Liver (tissue), 3 donors: ENCODE results near the gene KLK13.

ENCODE experiments used
- FOXA1 ChIP-seq: IDR thresholded peaks from 2 replicates; pipeline ENCODE4 v1.6.1; 2016; ENCODE audit warnings: antibody characterized with exemption
- HNF4A ChIP-seq, 2 donors: conservative IDR thresholded peaks; 2 replicates each; pipeline ENCODE4 v1.6.1; 2016; ENCODE audit warnings: antibody characterized with exemption in 2 of 2, mild to moderate bottlenecking in 2 of 2
- JUND ChIP-seq, 2 donors: IDR thresholded peaks; 2 replicates each; pipeline ENCODE4 v1.6.1; 2016; ENCODE audit warnings: antibody characterized with exemption in 2 of 2
- SP1 ChIP-seq: IDR thresholded peaks from 2 replicates; pipeline ENCODE4 v1.6.1; 2018; ENCODE audit warnings: antibody characterized with exemption, mild to moderate bottlenecking
- TAF1 ChIP-seq: conservative IDR thresholded peaks from 2 replicates; pipeline ENCODE4 v1.6.1; 2016; ENCODE audit warnings: antibody characterized with exemption, mild to moderate bottlenecking
- YY1 ChIP-seq: IDR thresholded peaks from 2 replicates; pipeline ENCODE4 v1.6.1; 2016; ENCODE audit warnings: antibody characterized with exemption, mild to moderate bottlenecking
- TF ChIP-seq, protein P1 (sequence below): fragments of 150-350 bp; IDR thresholded peaks from 2 replicates; pipeline ENCODE4 v1.5.1; 2017; ENCODE audit warnings: improper control_type of control experiment, low read depth, low read length; ENCODE audit not compliant: missing input control
- TF ChIP-seq, protein P2 (sequence below): IDR thresholded peaks from 2 replicates; pipeline ENCODE4 v1.6.1; 2016; ENCODE audit warnings: antibody characterized with exemption
- TF ChIP-seq, protein P3 (sequence below): IDR thresholded peaks from 2 replicates; pipeline ENCODE4 v1.6.1; 2016; ENCODE audit warnings: antibody characterized with exemption, mild to moderate bottlenecking
- TF ChIP-seq, protein P4 (sequence below): IDR thresholded peaks from 2 replicates; pipeline ENCODE4 v1.6.1; 2016; ENCODE audit warnings: antibody characterized with exemption
- donor health status: healthy.
- donor health status: healthy.

DNA sequence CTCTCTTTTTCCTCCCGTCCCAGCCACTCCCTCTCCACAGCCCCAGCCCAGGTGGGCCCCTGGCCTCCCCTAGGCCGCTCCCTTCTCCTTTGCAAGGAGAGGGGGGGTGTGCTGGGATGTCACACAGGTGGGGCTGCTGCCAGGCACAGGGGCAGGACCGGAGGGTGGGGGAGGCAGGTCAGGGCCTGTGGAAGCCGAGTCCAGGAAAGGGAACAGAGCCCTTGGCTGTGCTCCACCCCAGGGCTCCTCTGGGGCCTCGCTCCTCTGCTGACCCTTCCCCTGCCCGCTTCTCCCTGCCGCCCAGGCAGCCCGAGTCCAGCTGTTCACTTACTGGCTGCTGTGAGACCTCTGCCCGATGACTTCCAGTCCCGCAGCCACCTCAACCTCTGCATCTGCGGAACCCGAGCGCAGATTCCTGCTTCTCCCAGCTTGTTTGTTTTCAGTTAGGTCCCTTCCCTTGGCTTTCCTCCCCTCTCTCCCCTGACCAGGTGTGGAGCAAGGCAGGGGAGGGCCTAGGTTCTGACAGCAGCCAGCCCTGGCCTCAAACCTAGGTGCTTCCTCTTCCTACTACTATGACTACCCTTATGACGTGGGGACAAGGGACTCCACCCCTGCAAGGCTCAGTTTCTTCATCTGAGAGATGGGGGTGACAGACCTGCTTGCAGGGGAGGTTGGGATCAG is 37.6 kb downstream of the KLK13 start:
- TF ChIP-seq, protein P1, sequence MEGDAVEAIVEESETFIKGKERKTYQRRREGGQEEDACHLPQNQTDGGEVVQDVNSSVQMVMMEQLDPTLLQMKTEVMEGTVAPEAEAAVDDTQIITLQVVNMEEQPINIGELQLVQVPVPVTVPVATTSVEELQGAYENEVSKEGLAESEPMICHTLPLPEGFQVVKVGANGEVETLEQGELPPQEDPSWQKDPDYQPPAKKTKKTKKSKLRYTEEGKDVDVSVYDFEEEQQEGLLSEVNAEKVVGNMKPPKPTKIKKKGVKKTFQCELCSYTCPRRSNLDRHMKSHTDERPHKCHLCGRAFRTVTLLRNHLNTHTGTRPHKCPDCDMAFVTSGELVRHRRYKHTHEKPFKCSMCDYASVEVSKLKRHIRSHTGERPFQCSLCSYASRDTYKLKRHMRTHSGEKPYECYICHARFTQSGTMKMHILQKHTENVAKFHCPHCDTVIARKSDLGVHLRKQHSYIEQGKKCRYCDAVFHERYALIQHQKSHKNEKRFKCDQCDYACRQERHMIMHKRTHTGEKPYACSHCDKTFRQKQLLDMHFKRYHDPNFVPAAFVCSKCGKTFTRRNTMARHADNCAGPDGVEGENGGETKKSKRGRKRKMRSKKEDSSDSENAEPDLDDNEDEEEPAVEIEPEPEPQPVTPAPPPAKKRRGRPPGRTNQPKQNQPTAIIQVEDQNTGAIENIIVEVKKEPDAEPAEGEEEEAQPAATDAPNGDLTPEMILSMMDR = no peak
- no peak for TF ChIP-seq HNF4A (conservative IDR thresholded peaks at IDR 0.05)
- TF ChIP-seq TAF1 = no peak
- TF ChIP-seq, protein P2, sequence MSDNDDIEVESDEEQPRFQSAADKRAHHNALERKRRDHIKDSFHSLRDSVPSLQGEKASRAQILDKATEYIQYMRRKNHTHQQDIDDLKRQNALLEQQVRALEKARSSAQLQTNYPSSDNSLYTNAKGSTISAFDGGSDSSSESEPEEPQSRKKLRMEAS = no peak
- TF ChIP-seq YY1 = no peak
- TF ChIP-seq, protein P3, sequence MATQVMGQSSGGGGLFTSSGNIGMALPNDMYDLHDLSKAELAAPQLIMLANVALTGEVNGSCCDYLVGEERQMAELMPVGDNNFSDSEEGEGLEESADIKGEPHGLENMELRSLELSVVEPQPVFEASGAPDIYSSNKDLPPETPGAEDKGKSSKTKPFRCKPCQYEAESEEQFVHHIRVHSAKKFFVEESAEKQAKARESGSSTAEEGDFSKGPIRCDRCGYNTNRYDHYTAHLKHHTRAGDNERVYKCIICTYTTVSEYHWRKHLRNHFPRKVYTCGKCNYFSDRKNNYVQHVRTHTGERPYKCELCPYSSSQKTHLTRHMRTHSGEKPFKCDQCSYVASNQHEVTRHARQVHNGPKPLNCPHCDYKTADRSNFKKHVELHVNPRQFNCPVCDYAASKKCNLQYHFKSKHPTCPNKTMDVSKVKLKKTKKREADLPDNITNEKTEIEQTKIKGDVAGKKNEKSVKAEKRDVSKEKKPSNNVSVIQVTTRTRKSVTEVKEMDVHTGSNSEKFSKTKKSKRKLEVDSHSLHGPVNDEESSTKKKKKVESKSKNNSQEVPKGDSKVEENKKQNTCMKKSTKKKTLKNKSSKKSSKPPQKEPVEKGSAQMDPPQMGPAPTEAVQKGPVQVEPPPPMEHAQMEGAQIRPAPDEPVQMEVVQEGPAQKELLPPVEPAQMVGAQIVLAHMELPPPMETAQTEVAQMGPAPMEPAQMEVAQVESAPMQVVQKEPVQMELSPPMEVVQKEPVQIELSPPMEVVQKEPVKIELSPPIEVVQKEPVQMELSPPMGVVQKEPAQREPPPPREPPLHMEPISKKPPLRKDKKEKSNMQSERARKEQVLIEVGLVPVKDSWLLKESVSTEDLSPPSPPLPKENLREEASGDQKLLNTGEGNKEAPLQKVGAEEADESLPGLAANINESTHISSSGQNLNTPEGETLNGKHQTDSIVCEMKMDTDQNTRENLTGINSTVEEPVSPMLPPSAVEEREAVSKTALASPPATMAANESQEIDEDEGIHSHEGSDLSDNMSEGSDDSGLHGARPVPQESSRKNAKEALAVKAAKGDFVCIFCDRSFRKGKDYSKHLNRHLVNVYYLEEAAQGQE = no peak
- TF ChIP-seq, protein P4, sequence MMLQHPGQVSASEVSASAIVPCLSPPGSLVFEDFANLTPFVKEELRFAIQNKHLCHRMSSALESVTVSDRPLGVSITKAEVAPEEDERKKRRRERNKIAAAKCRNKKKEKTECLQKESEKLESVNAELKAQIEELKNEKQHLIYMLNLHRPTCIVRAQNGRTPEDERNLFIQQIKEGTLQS = no peak
- no peak for TF ChIP-seq JUND (IDR thresholded peaks at IDR 0.05)
- TF ChIP-seq FOXA1 = no peak
- no peak for TF ChIP-seq SP1
